GM19043 (cell line): Measurements from ENCODE around the gene SHISAL1.
"Not testable (repeated sequence)": the region's sequence is repeated elsewhere in the genome, so short reads cannot be mapped to it uniquely, and the experiment has no call there.

Experiments used
- ATAC-seq: cut with Tn5 transposase; IDR thresholded peaks from one replicate; pipeline ENCODE4 v1.9.1; 2021; ENCODE audit warnings: low read depth; ENCODE audit not compliant: unreplicated experiment

Gene SHISAL1

GRCh38 chr22:44305455-44305854 lies 7.3 kb downstream of the SHISAL1 start:
- ATAC-seq = no peak

GRCh38 chr22:44304911-44305310 lies 7.8 kb downstream of the SHISAL1 start:
- ATAC-seq = no peak

- no peak for ATAC-seq
Measured at GRCh38 chr22:44304354-44304753, 8.4 kb downstream of the SHISAL1 start.

- not testable (repeated sequence) for ATAC-seq
Measured at GRCh38 chr22:44302363-44302762, 10.4 kb downstream of the SHISAL1 start.

- no peak for ATAC-seq
Measured at GRCh38 chr22:44301039-44301438, 11.7 kb downstream of the SHISAL1 start.

GRCh38 chr22:44299124-44299523 lies 13.6 kb downstream of the SHISAL1 start:
- no peak for ATAC-seq

GRCh38 chr22:44298406-44299091 lies 14.2 kb downstream of the SHISAL1 start:
- ATAC-seq = no peak

- no peak for ATAC-seq
Measured at GRCh38 chr22:44297470-44298061, 15.2 kb downstream of the SHISAL1 start.

- no peak for ATAC-seq
Measured at GRCh38 chr22:44295406-44295805, 17.3 kb downstream of the SHISAL1 start.

- ATAC-seq = no peak
Measured at GRCh38 chr22:44293876-44294275, 18.9 kb downstream of the SHISAL1 start.

- ATAC-seq = no peak
Measured at GRCh38 chr22:44293034-44293433, 19.7 kb downstream of the SHISAL1 start.

GRCh38 chr22:44292521-44292920 lies 20.2 kb downstream of the SHISAL1 start:
- no peak for ATAC-seq

- ATAC-seq = no peak
Measured at GRCh38 chr22:44291674-44292360, 20.9 kb downstream of the SHISAL1 start.

GRCh38 chr22:44291265-44291664 lies 21.5 kb downstream of the SHISAL1 start:
- no peak for ATAC-seq

GRCh38 chr22:44289414-44290171 lies 23.2 kb downstream of the SHISAL1 start:
- no peak for ATAC-seq

GRCh38 chr22:44288913-44289312 lies 23.8 kb downstream of the SHISAL1 start:
- ATAC-seq = no peak

GRCh38 chr22:44287741-44288140 lies 25.0 kb downstream of the SHISAL1 start:
- no peak for ATAC-seq

GRCh38 chr22:44287121-44287693 lies 25.5 kb downstream of the SHISAL1 start:
- no peak for ATAC-seq

GRCh38 chr22:44286646-44287045 lies 26.1 kb downstream of the SHISAL1 start:
- ATAC-seq = no peak

- no peak for ATAC-seq
Measured at GRCh38 chr22:44284711-44285110, 28.0 kb downstream of the SHISAL1 start.
